Lung (tissue), 12 donors: Measurements from ENCODE around the gene HIBADH. TPM values are rescaled to one million over a fixed set of nuclear protein-coding genes. Genes with fewer than 3 reads are reported as not detected.
"Not testable (repeated sequence)": the region's sequence is repeated elsewhere in the genome, so short reads cannot be mapped to it uniquely, and the experiment has no call there.

Experiments used
- ATAC-seq: fragments of 200-7000 bp; cut with Tn5 transposase; one replicate; pipeline ENCODE4 v1.9.1; 2020; ENCODE audit warnings: moderate number of reproducible peaks; ENCODE audit not compliant: insufficient read depth, low FRiP score
- DNase-seq, 3 donors: peaks; one replicate each; pipeline ENCODE4 v3.0.0-alpha.2; 2013 to 2017
- H3K27ac ChIP-seq, 2 donors: one replicate each; pipeline ENCODE4 v1.5.1; 2013; ENCODE audit warnings: mild to moderate bottlenecking in 2 of 2, moderate library complexity in 2 of 2, control low read depth in 1 of 2, inconsistent platforms in 1 of 2, low read depth in 1 of 2, low read length in 1 of 2
- H3K27me3 ChIP-seq, 3 donors: one replicate each; pipeline ENCODE4 v1.5.1; 2013; ENCODE audit warnings: low read length in 2 of 3; ENCODE audit not compliant: control insufficient read depth in 3 of 3, insufficient read depth in 3 of 3
- H3K36me3 ChIP-seq, 4 donors: one replicate each; pipeline ENCODE4 v1.5.1; 2013; ENCODE audit warnings: low read length in 4 of 4, mild to moderate bottlenecking in 1 of 4, moderate library complexity in 1 of 4; ENCODE audit not compliant: control insufficient read depth in 4 of 4, insufficient read depth in 4 of 4
- H3K4me1 ChIP-seq, 5 donors: one replicate each; pipeline ENCODE4 v1.5.1; 2013; ENCODE audit warnings: low read length in 5 of 5, mild to moderate bottlenecking in 2 of 5, moderate library complexity in 1 of 5; ENCODE audit not compliant: control insufficient read depth in 5 of 5, insufficient read depth in 5 of 5
- H3K4me3 ChIP-seq: one replicate; pipeline ENCODE4 v1.5.1; 2013; ENCODE audit warnings: mild to moderate bottlenecking, control low read depth, moderate library complexity
- H3K9ac ChIP-seq, 2 donors: one replicate each; pipeline ENCODE4 v1.5.1; 2013; ENCODE audit warnings: low read length in 2 of 2, control low read depth in 1 of 2; ENCODE audit not compliant: insufficient read depth in 1 of 2
- H3K9me3 ChIP-seq, 4 donors: one replicate each; pipeline ENCODE4 v1.5.1; 2013; ENCODE audit warnings: low read length in 3 of 4, mild to moderate bottlenecking in 1 of 4, moderate library complexity in 1 of 4; ENCODE audit not compliant: control insufficient read depth in 4 of 4, insufficient read depth in 3 of 4
- whole genome bisulfite sequencing, 2 donors: extraction: QIAGEN DNeasy Blood & Tissue Kit; methylation state at CpG; one replicate each; pipeline ENCODE4 v1.1.7; 2013; 5-methylcytosine and 5-hydroxymethylcytosine counted together
- polyA plus RNA-seq, 2 donors: library from polyadenylated mRNA; stranded (reverse); fragments of 200-250 nt; gene quantifications; one replicate each; pipeline ENCODE4 v1.2.1, GENCODE V29; 2013
- total RNA-seq, 2 donors: library from RNA; depleted of rRNA in 1 of 2; stranded (reverse); fragments of >200 nt in 1 of 2; gene quantifications; one replicate each; pipeline ENCODE4 v1.2.1, GENCODE V29; 2014 to 2021
- TF ChIP-seq, protein P1 (sequence below): IDR thresholded peaks from 2 replicates; pipeline ENCODE4 v1.5.1; 2012; ENCODE audit warnings: mild to moderate bottlenecking; ENCODE audit errors: control extremely low read depth, extremely low read depth
- donor health status: control.
- donor health status: control.
- donor health status: Bipolar disorder and iron deficiency.
- donor health status: healthy.
- donor health status: DM: yes; HTN: yes; CAD: no.

The HIBADH gene
- total and polyA plus RNA-seq, 4 donors: 13.7 to 39.2 (median 17.4) TPM

DNA sequence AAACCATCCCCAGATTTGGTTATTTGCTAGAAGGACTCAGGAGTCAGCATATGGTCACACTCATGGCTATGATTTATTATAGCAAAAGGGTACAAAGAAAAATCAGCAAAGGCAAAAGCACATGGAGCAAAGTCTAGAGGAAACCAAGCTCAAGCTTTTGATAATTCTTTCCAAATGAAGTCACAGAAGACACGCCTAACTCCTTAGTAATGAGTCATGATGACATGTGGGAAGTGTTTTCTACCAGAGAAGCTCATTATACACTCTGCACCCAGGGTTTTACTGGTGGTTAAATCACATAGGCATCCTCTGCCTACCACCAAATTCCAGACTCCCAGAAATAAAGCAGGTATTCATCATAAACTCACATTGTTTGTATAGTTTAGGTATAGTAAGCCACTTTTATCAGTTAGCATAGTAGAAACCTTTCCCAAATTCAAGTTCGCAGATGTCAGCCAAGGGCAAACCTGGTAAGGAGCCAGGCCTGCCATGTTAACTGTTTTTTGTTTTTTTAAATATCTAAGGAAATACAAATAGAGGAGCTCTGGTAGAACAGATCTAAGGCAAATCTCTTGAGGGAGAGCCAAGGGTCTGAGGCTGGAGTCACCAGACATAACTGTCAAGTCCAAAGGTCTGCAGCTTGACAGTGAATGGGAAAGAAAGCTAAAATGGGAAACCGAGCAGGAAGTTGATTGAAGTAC lies 15.4 kb upstream of the HIBADH start:
- H3K27ac ChIP-seq: peak overlapping the region; percentile 53 to 60
- H3K36me3 ChIP-seq: no peaks in the 10 kb centered on the region
- DNase-seq (no peak), ATAC-seq (no peak)
- H3K9me3 ChIP-seq: no peaks in the 10 kb centered on the region
- H3K9ac ChIP-seq: no peak overlapping the region
- TF ChIP-seq, protein P1, sequence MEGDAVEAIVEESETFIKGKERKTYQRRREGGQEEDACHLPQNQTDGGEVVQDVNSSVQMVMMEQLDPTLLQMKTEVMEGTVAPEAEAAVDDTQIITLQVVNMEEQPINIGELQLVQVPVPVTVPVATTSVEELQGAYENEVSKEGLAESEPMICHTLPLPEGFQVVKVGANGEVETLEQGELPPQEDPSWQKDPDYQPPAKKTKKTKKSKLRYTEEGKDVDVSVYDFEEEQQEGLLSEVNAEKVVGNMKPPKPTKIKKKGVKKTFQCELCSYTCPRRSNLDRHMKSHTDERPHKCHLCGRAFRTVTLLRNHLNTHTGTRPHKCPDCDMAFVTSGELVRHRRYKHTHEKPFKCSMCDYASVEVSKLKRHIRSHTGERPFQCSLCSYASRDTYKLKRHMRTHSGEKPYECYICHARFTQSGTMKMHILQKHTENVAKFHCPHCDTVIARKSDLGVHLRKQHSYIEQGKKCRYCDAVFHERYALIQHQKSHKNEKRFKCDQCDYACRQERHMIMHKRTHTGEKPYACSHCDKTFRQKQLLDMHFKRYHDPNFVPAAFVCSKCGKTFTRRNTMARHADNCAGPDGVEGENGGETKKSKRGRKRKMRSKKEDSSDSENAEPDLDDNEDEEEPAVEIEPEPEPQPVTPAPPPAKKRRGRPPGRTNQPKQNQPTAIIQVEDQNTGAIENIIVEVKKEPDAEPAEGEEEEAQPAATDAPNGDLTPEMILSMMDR: no peak
- WGBS, 2 donors: 68 to 75% methylated on average over 3 of the region's 3 CpGs
- no peaks in the 10 kb centered on the region for H3K27me3 ChIP-seq
- no peak overlapping the region for H3K4me3 ChIP-seq
- H3K4me1 ChIP-seq: no peaks in the 10 kb centered on the region

DNA sequence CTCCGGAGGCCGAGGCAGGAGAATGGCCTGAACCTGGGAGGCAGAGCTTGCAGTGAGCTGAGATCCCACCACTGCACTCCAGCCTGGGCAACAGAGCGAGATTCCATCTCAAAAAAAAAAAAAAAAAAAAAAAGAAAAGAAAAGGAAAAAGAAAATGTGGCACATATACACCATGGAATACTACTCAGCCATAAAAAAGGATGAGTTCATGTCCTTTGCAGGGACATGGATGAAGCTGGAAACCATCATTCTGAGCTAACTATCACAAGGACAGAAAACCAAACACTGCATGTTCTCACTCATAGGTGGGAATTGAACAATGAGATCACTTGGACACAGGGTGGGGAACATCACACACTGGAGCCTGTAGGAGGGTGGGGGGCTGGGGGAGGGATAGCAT lies 11.4 kb upstream of the HIBADH start:
- not testable (repeated sequence) for H3K9me3 ChIP-seq, H3K4me3 ChIP-seq, H3K4me1 ChIP-seq, H3K27me3 ChIP-seq, DNase-seq, H3K9ac ChIP-seq, ATAC-seq, H3K36me3 ChIP-seq, H3K27ac ChIP-seq
- 97 to 98% methylated on average over 3 of the region's 3 CpGs for WGBS, 2 donors

DNA sequence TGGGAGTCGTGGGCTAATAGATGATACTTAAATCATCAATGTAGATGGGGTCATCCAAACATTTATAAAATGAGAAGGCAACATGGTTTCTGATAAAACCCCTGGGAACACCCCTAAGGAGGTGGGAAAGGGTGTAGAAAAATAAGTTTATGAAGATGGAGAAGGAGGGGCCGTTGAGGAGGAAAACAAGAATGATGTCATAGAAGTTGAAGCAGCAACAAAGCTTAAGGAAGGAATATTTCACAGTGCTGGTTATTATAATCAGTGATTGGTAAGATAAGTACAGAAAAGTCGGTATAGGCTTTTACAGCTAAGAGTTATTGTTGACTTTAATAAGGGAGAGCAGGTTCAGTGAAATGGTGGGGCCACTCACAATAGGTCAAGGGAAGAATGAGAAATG lies 9.0 kb upstream of the HIBADH start:
- Histone ChIP-seq H3K9ac (no peak overlapping the region), H3K36me3 (no peaks in the 10 kb centered on the region), H3K27ac (no peak overlapping the region), H3K9me3 (no peaks in the 10 kb centered on the region), H3K4me1 (no peaks in the 10 kb centered on the region), H3K27me3 (no peaks in the 10 kb centered on the region), H3K4me3 (no peak overlapping the region)
- no peak for DNase-seq
- WGBS, 2 donors: 59 to 81% methylated on average over 3 of the region's 3 CpGs
- no peak for ATAC-seq
- TF ChIP-seq, protein P1: no peak

DNA sequence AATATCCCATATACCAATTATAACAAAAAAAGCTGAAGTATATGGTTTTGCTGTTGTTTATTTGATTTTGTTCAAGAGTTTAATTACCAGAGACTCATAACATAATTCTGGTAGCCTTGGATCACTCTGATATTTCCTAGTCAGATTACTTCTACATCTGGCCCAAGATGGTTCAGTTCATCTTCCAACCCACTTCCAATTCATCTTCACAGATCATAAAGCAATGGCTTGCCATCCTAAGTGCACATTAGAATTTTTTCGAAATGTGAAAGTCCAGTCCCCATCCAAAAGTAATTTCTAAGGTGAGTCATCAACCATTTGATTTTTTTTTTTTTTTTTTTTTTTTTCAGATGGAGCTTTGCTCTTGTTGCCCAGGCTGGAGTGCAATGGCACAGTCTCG lies 8.0 kb upstream of the HIBADH start:
- no peak for DNase-seq
- no peaks in the 10 kb centered on the region for H3K9me3 ChIP-seq
- no peaks in the 10 kb centered on the region for H3K27me3 ChIP-seq
- H3K36me3 ChIP-seq: no peaks in the 10 kb centered on the region
- WGBS, 2 donors: 62 to 94% methylated on average over 2 of the region's 2 CpGs
- no peak overlapping the region for H3K4me3 ChIP-seq
- H3K9ac ChIP-seq: no peak overlapping the region
- TF ChIP-seq, protein P1: no peak
- H3K4me1 ChIP-seq: no peaks in the 10 kb centered on the region
- H3K27ac ChIP-seq: no peak overlapping the region
- no peak for ATAC-seq
